Esophagus muscularis mucosa (tissue), 4 donors: Measurements from ENCODE around the gene DPYSL3. TPM values are rescaled to one million over a fixed set of nuclear protein-coding genes. Genes with fewer than 3 reads are reported as not detected.

Experiments
- DNase-seq: peaks from one replicate; pipeline ENCODE4 v3.0.0-alpha.2; 2017; ENCODE audit errors: extremely low spot score
- H3K27ac ChIP-seq, 4 donors: fragments of 200-600 bp; sonication (generic); replicated peaks in 1 of 4; 1 replicate in 3 of 4; 2 replicates in 1 of 4; pipeline ENCODE4 v1.5.1; 2016 to 2019; ENCODE audit warnings: mild to moderate bottlenecking in 1 of 4
- H3K27me3 ChIP-seq, 4 donors: fragments of 200-600 bp; sonication (generic); one replicate each; pipeline versions ENCODE4 v1.5.1 to v1.6.0; 2016 to 2019
- H3K36me3 ChIP-seq, 4 donors: fragments of 200-600 bp; sonication (generic); one replicate each; pipeline ENCODE4 v1.5.1; 2016 to 2019
- H3K4me1 ChIP-seq, 4 donors: fragments of 200-600 bp; sonication (generic); one replicate each; pipeline ENCODE4 v1.5.1; 2016 to 2019
- H3K4me3 ChIP-seq, 4 donors: fragments of 200-600 bp; sonication (generic); 1 replicate in 2 of 4; 2 replicates in 2 of 4; pipeline ENCODE4 v1.5.1; 2016 to 2019; ENCODE audit warnings: mild to moderate bottlenecking in 4 of 4, moderate library complexity in 1 of 4
- H3K9me3 ChIP-seq, 4 donors: fragments of 200-600 bp; sonication (generic); 1 replicate in 3 of 4; 2 replicates in 1 of 4; pipeline ENCODE4 v1.5.1; 2016 to 2019
- CTCF ChIP-seq, 3 experiments: fragments of 200-600 bp in 2 of 3; fragments of 450-650 bp in 1 of 3; sonication (generic) in 2 of 3; IDR thresholded peaks; one replicate each; pipeline ENCODE4 v1.5.1; 2017 to 2019; ENCODE audit warnings: antibody characterized with exemption in 3 of 3, mild to moderate bottlenecking in 2 of 3, moderate library complexity in 1 of 3
- EP300 ChIP-seq: sonication (generic); formaldehyde crosslinking; IDR thresholded peaks from one replicate; pipeline ENCODE4 v1.6.1; 2017; ENCODE audit warnings: antibody characterized with exemption
- POLR2A ChIP-seq: fragments of 450-650 bp; IDR thresholded peaks from one replicate; pipeline ENCODE4 v1.6.1; 2017; ENCODE audit warnings: antibody characterized with exemption, moderate library complexity, mild to moderate bottlenecking, low read depth
- POLR2AphosphoS5 ChIP-seq, 2 donors: sonication (generic); formaldehyde crosslinking; IDR thresholded peaks; one replicate each; pipeline ENCODE4 v1.6.1; 2017; ENCODE audit warnings: antibody characterized with exemption in 2 of 2
- WGBS: methylation state at CpG from one replicate; pipeline ENCODE4 v1.1.5; 2018; 5-methylcytosine and 5-hydroxymethylcytosine counted together
- intact Hi-C: fragments of 100-400 bp; cut with DNase I; formaldehyde crosslinking; loops from one replicate; pipeline ENCODE4 v1.15.1; 2023
- total RNA-seq, 4 donors: library from RNA; depleted of rRNA; stranded (reverse); fragments of >200 nt; gene quantifications; one replicate each; pipeline versions ENCODE4 v1.1.0 to v1.2.1, GENCODE V29; 2016

Gene DPYSL3
- total RNA-seq, 4 donors from 2014 or later = 295 to 449 (median 378) TPM

DNA sequence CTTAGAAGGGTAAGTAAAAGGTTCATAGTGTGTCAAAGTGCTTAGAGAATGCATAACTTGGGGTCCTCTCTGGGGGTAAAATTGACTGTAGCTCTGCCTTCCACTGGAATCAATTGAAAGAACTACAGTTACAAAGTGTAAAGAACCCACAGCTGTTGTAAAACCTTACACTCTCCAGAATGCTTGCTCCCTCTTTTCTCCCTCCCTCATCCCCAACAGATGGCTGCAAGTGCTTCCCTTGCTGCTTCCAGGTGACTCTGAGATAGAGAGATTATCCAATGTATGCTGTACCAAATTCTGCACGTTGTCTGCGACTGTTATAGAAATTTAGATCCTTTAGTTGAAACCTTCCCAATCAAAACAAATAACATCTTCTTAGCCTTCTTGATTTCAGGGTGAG, 149.1 kb downstream of the DPYSL3 start:
- no peak for TF ChIP-seq CTCF (IDR thresholded peaks at IDR 0.05)
- Histone ChIP-seq H3K9me3 (no peaks in the 10 kb centered on the region), H3K36me3 (no peaks in the 10 kb centered on the region), H3K27me3 (no peaks in the 10 kb centered on the region), H3K27ac (no peak overlapping the region), H3K4me3 (no peak overlapping the region), H3K4me1 (no peaks in the 10 kb centered on the region)
- DNase-seq = no peak
- intact Hi-C loops = no loop called here
- WGBS = 74% methylated on average over 2 of the region's 2 CpGs

- H3K27ac ChIP-seq = no peak overlapping the region
- no peaks in the 10 kb centered on the region for H3K36me3 ChIP-seq
- DNase-seq = no peak
- H3K4me3 ChIP-seq = no peak overlapping the region
- no peak for TF ChIP-seq POLR2A
- no peaks in the 10 kb centered on the region for H3K4me1 ChIP-seq
- no peaks in the 10 kb centered on the region for H3K9me3 ChIP-seq
- intact Hi-C loops = no loop called here
- WGBS = 92% methylated on average over 2 of the region's 2 CpGs
- no peaks in the 10 kb centered on the region for H3K27me3 ChIP-seq
These were observed 150.3 kb downstream of the DPYSL3 start for GRCh38 chr5:147359581-147359980.

- H3K36me3 ChIP-seq = no peaks in the 10 kb centered on the region
- no peaks in the 10 kb centered on the region for H3K4me1 ChIP-seq
- whole genome bisulfite sequencing = 33% methylated on average over 1 of the region's 1 CpG
- H3K27me3 ChIP-seq = no peaks in the 10 kb centered on the region
- H3K4me3 ChIP-seq = no peak overlapping the region
- TF ChIP-seq CTCF (IDR thresholded peaks at IDR 0.05) (no peak), POLR2A (no peak), POLR2AphosphoS5 (IDR thresholded peaks at IDR 0.05) (no peak), EP300 (no peak)
- no peak for DNase-seq
- H3K27ac ChIP-seq = no peak overlapping the region
- intact Hi-C loops = no loop called here
- H3K9me3 ChIP-seq = no peaks in the 10 kb centered on the region
These were observed 150.8 kb downstream of the DPYSL3 start for GRCh38 chr5:147359101-147359500.

GRCh38 chr5:147349241-147349640, 160.6 kb downstream of the DPYSL3 start:
- Histone ChIP-seq H3K27me3 (peaks cover 0 to 6% (median 0%) of the 10 kb centered on the region in 4 donors), H3K27ac (no peak overlapping the region), H3K4me1 (no peaks in the 10 kb centered on the region), H3K4me3 (no peak overlapping the region), H3K36me3 (no peaks in the 10 kb centered on the region), H3K9me3 (no peaks in the 10 kb centered on the region)
- intact Hi-C loops = no loop called here
- no peak for DNase-seq
- 73% methylated on average over 2 of the region's 2 CpGs for WGBS
- TF ChIP-seq POLR2A = no peak
- no peak for TF ChIP-seq CTCF (IDR thresholded peaks at IDR 0.05)
- no peak for TF ChIP-seq POLR2AphosphoS5 (IDR thresholded peaks at IDR 0.05)

- Histone ChIP-seq H3K27me3 (peaks cover 0 to 6% (median 0%) of the 10 kb centered on the region in 4 donors), H3K27ac (no peak overlapping the region), H3K9me3 (no peaks in the 10 kb centered on the region), H3K36me3 (no peaks in the 10 kb centered on the region), H3K4me3 (no peak overlapping the region), H3K4me1 (no peaks in the 10 kb centered on the region)
- no peak for TF ChIP-seq POLR2AphosphoS5 (IDR thresholded peaks at IDR 0.05)
- TF ChIP-seq EP300 = no peak
- TF ChIP-seq POLR2A = no peak
- TF ChIP-seq CTCF (IDR thresholded peaks at IDR 0.05) = no peak
- intact Hi-C loops = no loop called here
- 94% methylated on average over 5 of the region's 5 CpGs for WGBS
- no peak for DNase-seq
These were observed 161.4 kb downstream of the DPYSL3 start for GRCh38 chr5:147348451-147348850.
